HG03432 (cell line): ENCODE data around the gene CD300E.

Experiments used
- ATAC-seq: cut with Tn5 transposase; IDR thresholded peaks from one replicate; pipeline ENCODE4 v1.9.1; 2021; ENCODE audit warnings: mild to moderate bottlenecking, moderate library complexity; ENCODE audit not compliant: unreplicated experiment

Gene CD300E

GRCh38 chr17:74623693-74624093 lies at the start of gene CD300E:
CD300E (minus strand) TSS chr17:74623738; CDS start chr17:74623621, 117 bp downstream.
- ATAC-seq = no peak

DNA sequence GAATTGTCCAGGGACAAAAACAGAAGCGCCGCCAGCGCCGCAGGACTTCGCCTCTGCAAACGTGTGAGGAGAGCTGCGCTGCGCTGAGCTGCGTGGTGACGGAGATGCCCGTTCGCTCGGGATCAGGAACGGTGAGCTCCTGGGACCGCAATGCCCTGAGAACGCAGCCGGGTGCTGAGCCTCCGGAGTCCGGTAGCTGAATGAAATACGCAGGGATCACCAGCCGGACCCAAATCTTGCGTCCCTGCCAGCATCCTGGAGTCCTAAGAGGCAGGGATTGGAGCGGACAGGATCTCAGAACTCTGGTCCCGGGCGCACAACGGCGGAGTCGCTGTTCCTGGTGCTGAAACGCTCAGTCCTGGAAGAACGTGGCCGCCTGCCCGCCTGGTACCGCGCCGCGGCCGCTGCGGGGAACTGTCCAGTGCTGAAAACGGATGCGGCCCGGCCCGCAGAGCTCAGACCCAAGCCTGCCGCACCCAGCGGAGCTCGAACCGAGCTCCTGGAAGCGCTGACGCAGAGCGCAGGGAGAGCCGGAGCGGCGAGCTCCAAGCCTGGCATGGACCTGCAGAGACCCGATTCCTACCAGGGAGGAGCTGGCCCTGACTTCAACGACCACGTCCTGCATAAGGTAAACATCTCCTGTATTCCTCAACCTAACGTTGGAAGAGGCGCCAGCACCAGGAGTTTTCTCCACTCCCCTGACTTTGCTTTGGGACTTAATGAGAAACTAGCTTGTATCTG lies 47.7 kb upstream of the CD300E start:
- ATAC-seq = no peak

GRCh38 chr17:74670329-74670728 lies 46.8 kb upstream of the CD300E start:
- no peak for ATAC-seq

GRCh38 chr17:74663561-74663960 lies 40.0 kb upstream of the CD300E start:
- ATAC-seq = no peak

DNA sequence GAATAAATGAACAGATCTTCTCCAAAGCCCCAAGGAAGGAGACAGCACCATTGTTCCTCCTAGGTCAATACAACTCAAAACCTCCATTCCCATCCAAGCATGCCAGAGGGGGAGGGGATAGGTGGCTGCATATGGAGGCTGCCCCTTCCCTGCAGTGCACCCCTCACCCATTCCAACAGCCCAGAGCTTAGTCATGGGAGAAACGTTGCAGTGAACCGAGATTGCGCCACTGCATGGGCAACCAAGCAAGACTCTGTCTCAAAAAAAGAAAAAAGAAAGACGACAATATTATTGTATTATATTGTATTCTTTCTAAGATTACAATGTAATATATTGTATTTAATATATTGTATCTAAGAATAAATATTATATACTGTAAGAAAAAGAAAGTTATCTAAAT lies 36.4 kb upstream of the CD300E start:
- no peak for ATAC-seq

DNA sequence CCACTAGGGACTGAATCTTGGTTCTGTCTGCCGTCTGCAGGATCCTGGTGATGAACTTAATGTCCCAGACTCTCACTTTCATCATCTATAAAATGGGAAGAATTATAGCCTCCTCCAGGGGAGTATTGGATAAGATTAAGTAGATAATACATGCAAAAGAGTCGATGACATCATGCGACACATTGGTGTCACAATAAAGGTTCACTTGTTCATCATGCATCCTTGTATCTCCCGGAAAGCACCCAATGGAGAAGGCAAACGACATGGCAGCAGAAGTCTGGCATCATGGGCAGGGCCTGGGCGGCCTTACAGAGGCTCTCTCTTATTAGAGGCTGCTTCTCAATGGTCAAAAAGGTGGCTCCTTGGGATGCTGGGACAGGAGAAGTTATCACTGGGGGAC lies 35.1 kb upstream of the CD300E start:
- no peak for ATAC-seq

DNA sequence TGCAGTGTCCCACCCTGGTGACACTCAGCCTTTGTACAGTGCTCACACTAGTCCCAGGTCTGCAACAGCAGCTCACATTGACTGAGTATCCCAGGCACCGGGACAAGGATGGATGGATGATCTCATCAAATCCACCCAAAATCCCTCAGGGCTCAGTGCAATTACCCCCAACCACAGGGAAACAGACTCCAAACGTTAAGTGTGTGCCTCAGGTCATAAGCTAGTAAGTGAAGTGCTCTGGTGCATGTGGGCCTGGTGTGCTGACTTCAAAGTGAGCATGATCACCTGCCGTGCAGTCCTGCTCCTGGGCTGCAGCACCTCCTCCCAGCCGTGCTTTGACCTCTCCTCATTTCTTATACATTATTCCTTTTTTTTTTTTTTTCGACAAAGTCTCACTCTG lies 31.2 kb upstream of the CD300E start:
- ATAC-seq = no peak

DNA sequence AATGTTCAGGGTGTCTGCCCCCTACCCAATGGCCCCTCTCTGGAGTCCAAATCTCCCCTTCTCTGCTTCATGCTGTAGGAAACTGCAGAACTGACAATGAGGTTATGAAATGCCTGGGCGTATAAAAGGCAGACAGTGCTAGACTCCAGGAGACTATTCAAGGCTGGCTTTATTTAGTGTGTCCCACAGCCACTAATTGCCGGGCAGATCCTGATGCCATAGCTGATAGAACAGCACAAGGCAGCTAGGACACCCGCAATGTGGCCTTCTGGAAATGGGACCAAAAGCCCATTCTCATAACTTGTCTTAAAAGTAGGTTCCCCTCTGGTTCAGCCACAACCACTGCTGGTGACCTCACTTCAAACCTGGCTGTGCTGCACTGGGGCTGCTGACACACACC lies 28.5 kb upstream of the CD300E start:
- no peak for ATAC-seq

- ATAC-seq = no peak
Measured at GRCh38 chr17:74649909-74650308, 26.4 kb upstream of the CD300E start.

GRCh38 chr17:74647871-74648672 lies 24.5 kb upstream of the CD300E start:
- no peak for ATAC-seq

DNA sequence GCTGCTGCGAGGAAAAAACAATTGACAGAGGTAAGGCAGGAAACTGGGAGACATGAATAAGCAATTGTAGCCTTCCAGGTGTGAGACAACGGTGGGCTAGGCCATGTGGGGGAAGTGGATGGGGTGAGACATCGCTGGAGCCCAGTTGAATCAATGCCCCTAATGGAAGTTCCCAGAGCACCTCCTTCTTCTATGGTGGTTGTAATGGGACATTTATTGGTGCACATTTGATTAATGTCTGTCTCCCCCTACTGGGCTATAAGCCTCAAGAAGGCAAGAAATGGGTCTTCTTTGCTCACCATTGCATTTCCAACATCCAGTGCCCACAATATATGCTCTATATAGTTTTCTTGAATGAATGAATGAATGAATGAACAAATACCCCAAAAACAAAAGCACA lies 22.7 kb upstream of the CD300E start:
- ATAC-seq = no peak

- ATAC-seq = no peak
Measured at GRCh38 chr17:74645010-74645409, 21.5 kb upstream of the CD300E start.

DNA sequence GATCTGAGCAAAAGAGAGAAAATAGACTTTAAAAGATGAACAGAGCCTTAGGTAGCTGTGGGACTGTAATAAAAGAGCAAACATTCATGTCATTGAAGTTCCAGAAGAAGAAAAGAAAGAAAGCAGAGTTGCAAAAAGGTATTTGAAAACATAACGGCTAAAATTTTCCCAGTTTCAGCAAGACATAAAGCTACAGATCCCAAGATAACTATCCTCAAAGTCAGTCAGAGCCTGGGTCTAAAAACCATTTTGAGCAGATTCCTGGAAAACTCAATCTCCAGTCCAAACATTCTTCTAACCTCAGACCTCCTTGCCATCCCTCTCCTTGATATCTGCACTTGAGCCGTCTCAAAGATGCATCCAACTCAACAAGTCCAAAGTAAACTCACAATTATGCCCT lies 20.9 kb upstream of the CD300E start:
- no peak for ATAC-seq

GRCh38 chr17:74643826-74644225 lies 20.3 kb upstream of the CD300E start:
- no peak for ATAC-seq

GRCh38 chr17:74642995-74643394 lies 19.5 kb upstream of the CD300E start:
- no peak for ATAC-seq

- ATAC-seq = no peak
Measured at GRCh38 chr17:74642556-74642955, 19.0 kb upstream of the CD300E start.

- no peak for ATAC-seq
Measured at GRCh38 chr17:74641958-74642298, 18.4 kb upstream of the CD300E start.

DNA sequence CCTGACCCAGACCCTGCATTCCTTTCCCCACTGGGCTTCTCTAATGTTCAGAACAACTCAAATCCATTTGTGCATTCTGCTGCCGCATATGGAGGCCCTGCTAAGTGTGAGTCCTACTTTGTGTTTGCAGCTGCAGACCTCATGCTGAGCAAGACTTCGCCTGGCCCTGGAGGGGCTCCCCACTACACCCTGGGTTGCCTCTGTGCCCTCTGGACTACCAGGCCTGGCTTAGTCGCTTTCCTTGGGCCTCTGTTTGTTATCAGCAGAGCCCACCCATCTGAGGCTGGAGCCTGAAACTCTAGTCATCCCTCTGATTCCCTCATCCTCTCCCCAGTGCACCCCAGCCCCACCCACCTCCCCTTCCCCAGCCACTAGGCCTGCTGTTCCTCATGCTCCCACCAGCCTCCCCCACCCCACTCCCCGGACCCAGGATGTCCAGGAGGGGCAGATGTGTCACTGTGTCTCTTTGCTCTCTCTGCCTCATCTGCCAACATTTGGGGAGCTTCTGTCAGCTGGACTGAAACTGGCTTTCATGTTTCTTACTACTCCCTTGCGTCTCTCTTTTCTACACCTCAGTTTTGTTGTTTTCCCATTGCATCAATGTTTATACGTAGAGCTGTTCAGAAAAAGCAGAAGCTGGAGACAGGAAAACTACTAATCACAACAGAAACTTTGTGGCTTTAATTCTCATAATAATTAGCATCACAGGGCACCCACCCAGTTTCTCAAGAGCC lies 17.9 kb upstream of the CD300E start:
- ATAC-seq = no peak

- ATAC-seq = no peak
Measured at GRCh38 chr17:74639704-74640151, 16.2 kb upstream of the CD300E start.

DNA sequence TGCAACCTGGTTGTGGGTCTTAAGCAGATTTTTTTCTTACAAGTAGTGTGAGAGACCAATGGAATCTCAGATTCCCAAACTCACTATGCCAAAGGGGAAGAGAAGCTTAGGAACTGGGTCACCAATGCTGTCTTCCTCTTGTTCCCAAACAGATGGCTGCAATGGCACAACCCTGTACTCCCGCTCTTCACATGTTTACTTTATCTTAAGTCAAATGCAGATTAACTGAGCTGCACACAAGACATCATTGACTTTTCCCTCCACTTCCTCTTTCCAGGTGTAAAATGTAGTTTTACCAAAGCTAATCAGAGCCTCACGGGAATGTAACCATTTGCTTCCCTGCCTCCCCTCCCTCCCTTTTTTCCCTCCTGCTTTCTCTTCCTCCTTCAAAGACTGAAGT lies 14.4 kb upstream of the CD300E start:
- ATAC-seq = no peak

DNA sequence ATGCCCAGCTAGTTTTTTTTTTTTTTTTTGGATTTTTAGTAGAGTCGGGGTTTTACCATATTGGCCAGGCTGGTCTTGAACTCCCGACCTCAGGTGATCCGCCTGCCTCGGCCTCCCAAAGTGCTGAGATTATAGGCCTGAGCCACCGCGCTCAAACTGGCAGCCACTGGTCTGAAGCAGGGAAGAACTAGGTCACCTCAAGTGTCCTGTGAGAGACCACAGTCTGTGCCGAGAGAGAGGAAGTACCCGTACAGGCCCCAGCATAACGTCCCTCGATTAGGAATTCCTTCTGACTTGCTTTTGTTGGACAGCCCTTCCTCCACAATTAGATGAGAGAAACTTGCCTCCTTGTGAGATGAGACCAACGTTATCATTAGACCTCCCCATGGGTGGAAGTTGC lies 13.7 kb upstream of the CD300E start:
- no peak for ATAC-seq
